Activated CD4-positive, alpha-beta T cell treated with anti-CD3 and anti-CD28 coated beads for 48 hours (primary cell): ENCODE results near the gene STK38L.

ENCODE experiments used
- DNase-seq: peaks from one replicate; pipeline ENCODE4 v3.0.0-alpha.2; 2020

STK38L gene

GRCh38 chr12:27280412-27280811, 36.3 kb downstream of the STK38L start:
- DNase-seq, result no peak

- no peak for DNase-seq
Observed at GRCh38 chr12:27282754-27283153, 38.7 kb downstream of the STK38L start.

GRCh38 chr12:27284021-27284420, 39.9 kb downstream of the STK38L start:
- no peak for DNase-seq

DNA sequence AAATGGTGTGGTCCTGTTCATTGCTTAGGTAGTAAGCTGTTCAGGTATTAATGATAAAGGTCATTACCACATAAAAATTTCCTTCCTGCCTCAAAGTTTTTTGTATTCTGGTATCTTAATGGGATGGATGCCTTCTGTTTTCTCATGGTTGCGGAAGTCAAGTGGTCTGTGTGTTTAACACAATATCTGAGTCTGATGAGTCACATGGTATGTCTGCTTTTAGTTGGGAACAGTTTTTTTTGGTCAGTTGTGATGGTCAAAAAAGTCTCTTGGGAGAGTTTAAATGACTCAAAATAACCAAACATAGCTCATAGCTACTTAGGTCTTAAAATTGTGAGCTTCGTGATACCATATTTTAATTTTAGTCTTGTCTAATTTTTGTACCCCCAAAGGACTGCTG, 40.7 kb downstream of the STK38L start:
- DNase-seq, result no peak

GRCh38 chr12:27285403-27285802, 41.3 kb downstream of the STK38L start:
- no peak for DNase-seq

DNA sequence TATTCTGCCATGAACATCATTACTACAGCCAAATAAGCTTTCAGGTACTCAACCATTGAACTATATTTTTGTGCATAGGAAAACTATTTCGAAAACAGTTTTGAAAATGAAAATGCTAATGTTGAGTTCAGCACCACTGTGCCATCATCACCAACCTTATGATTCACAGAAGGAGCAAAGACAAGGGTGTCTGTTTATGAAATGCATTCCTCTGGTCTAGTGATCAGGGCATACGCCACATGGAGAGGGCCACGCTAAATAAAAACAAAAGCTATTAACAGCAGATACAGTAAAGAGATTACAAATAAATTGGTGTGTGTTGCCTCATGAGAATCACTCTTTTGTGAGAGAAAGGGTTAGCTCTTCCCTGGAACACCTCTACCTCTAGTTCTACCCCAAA, 45.3 kb downstream of the STK38L start:
- no peak for DNase-seq

DNA sequence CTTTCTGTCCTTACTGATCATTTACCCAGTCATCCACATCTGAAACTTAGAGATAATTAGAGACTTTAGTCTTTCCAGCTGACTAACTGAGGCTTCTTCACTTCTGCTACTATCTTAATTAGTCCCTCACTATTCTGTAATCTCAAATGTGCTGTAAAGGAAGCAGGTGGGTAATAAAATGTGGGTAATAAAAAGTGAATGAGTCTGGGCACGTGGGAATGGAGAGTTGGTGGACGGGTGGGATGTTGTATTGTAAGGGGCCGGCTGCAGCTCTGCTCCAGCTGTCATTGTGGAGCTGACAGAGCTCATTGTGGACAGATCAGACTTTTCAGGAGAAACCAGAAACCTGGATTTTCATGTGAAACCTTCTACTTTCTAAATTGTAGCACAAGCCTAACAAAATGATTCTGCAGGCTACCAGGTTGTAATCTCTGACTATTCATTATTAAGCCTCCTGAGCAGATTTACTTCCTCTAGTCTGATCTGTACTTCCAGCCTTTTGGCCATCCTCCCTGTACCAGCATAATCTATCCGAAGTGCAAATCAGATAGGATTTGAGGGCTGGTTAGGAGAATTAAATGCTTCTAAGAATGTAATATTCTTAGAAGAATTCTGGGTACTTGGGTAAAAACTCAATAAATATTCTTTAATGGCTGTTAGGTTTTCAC, 46.5 kb downstream of the STK38L start:
- DNase-seq, result no peak

GRCh38 chr12:27291862-27292261, 47.8 kb downstream of the STK38L start:
- no peak for DNase-seq

DNA sequence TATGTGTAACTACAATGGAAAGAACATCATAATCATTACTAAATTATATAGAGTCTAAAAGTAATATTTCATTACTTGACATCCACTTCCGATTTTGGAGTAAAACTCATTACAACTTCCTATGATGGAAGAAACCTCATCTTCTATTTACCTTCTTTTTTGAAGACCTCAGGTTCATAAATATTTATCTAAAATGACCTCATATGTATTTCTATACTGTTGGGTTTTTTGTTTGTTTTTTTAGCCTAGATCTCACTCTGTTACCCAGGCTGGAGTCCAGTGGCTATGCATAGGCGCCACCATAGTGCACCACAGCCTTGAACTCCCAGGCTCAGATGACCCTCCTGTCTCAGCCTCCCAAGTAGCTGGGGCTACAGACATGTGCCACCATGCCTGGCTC, 48.6 kb downstream of the STK38L start:
- DNase-seq, result no peak

- DNase-seq, result no peak
Observed at GRCh38 chr12:27293463-27293862, 49.4 kb downstream of the STK38L start.

DNA sequence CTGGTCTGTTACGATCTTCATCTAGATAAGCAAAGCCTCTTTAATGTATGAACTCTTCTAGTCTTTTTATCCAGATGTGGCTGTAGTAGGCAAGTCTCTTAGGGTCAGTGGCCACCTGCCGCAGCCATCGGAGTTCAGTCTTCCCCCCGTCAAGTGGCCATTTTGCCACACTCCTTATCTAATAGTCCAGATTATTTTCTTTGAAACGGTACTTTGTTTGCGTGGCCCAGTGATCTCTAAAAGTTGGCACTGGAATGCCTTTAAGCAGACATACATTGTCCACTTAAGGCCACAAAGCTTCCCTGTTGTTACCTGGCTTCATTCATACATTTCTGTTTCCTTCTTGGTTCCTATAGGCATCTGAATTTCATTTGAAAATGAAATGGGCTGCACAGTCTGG, 52.6 kb downstream of the STK38L start:
- DNase-seq, result no peak

GRCh38 chr12:27297566-27297965, 53.5 kb downstream of the STK38L start:
- DNase-seq, result peak; percentile 7

DNA sequence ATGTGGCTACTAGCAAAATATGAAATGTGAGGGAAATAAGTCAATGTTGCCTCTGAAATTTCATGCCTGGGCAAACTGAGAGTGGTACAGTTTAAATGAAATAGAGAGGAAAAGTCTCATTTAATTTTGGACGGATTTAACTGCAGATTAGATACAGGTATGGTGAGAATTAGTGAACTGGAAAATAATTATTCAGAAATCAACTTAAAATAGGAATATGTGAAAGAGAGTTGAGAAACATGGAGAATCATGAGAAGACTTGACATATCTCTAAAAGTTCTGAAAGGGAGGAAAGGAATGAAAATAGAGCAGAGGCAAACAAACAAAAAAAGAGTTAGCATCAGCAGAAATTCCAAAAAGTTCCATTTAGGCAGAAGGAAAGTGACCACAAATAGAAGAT, 55.0 kb downstream of the STK38L start:
- no peak for DNase-seq

DNA sequence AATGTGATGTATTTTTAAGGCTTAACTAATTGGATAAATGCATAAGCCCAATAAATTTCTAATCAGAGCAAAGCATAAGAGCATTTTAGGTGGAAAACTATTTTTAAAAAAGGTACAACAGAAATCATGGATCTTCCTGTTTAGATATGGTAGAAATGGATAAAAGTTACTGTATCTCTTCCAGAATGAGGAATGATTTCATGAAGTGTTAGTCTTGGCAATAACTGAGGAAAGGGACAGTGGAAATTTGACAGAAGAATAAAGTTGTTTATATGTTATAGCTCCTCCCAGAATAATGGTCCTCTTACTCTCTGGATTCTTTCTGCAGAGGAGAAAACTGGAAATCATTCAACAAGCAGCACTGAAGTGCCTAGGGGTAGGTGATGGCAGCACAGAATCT, 56.1 kb downstream of the STK38L start:
- no peak for DNase-seq

- DNase-seq, result no peak
Observed at GRCh38 chr12:27303139-27304111, 59.3 kb downstream of the STK38L start.

DNA sequence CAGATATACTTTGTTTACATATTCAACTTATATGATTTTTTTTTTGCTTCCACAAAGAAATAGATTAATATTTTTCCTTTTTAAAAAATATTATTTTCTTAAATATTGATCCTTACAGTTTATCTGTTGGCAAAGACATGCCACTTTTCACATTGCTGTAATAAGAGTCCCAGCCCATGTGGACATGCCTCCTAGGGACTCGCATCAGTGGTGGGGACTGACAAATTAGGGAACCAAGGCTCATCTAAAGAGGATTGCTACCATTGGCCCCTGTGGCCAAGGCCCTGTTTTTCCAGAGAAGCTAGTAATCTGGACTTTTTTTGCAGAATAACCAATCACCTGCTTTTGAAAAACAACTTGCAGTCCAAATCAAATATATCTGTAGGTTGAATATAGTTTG, 60.8 kb downstream of the STK38L start:
- DNase-seq, result no peak

- no peak for DNase-seq
Observed at GRCh38 chr12:27305673-27306456, 61.8 kb downstream of the STK38L start.

DNA sequence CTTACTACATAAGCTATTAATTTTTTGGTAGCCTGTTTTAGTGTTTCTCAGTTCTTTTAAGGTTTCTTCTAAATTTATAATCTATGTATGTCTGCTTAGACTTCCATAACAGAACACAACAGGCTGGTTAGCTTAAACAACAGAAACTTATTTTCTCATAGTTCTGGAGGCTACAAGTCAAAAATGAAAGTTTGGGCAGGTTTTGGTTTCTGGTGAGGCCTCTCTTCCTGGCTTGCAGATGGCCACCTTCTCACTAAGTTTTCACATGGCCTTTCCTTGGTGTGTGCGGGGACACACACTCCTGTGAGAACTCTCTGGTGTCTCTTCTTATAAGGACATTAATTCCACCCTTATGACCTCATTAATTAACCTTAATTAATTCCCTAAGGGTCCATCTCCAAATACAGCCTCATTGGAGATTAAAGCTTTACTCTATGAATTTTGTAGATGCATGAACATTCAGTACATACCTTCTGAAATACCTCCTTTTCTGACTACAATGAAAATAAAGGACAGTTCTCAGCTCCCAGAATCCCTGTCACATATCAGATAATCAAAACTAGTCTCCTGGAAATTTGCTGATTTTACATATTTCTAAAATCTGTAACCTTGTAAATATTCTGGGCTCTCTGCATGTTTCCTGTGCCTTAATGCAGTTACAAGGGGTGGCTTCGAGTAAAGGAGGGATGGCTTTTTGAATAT, 65.4 kb downstream of the STK38L start:
- no peak for DNase-seq

DNA sequence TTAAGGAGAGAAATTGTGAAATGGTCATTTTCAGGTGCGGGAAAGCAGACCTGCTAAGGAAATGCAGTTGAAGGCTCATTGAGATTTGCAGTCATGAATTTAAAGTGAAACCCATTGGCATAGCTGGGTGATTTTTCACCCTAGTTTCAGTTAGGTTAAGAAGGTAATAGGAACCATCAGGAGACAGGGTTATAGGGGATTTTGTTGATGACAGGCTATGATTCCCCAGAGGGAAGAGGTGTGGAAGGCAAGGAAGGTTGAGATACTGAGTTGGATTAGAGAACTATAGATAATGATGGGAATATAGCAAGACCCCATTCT, 65.9 kb downstream of the STK38L start:
- DNase-seq, result no peak

GRCh38 chr12:27316947-27317346, 72.9 kb downstream of the STK38L start:
- no peak for DNase-seq

DNA sequence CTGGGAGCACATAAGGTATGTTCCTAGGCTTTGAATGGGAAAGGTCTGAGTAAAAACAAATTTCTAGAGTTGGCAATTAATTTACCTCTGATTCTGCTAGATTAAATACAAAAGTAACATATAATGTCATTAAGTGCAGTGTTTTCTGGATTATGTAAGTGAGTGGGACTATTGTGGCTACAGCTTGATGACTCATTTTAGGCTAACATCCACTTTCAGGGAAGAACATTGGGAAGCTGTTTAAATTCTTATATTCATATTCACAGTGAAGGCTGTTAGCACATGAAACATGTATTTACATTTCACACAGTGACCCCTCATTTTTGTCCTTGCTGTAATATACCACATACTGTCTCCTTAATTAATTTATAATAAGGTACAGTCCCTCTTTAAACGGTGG, 75.3 kb downstream of the STK38L start:
- no peak for DNase-seq

GRCh38 chr12:27319848-27320247, 75.8 kb downstream of the STK38L start:
- no peak for DNase-seq

GRCh38 chr12:27324530-27324929, 80.4 kb downstream of the STK38L start:
- DNase-seq, result no peak
